ENCODE measurements around the gene PFKM. TPM values are rescaled to one million over a fixed set of nuclear protein-coding genes. Genes with fewer than 3 reads are reported as not detected.

Gene PFKM
- total RNA-seq, 1 donor from 2014 or later = 141 TPM

- Mint-ChIP-seq H3K9me3 (ENCODE audit: low read depth) (no peaks in the 10 kb centered on the region), H3K36me3 (ENCODE audit: insufficient read depth) (no peaks in the 10 kb centered on the region), H3K27me3 (no peaks in the 10 kb centered on the region), H3K4me3 (ENCODE audit: low read depth) (peak overlapping the region; percentile 98), H3K4me1 (ENCODE audit: low read depth) (peaks cover 28% of the 10 kb centered on the region), H3K27ac (peak overlapping the region; percentile 19)
- DNase-seq (ENCODE audit: low spot score, unreplicated experiment) = no peak
- TF ChIP-seq CTCF (IDR thresholded peaks at IDR 0.05; ENCODE audit: unreplicated experiment) = no peak
Measured at GRCh38 chr12:48104531-48104930, 14.6 kb upstream of the PFKM start.

GRCh38 chr12:48105321-48105866 lies 13.8 kb upstream of the PFKM start:
- no peak for TF ChIP-seq CTCF (IDR thresholded peaks at IDR 0.05; ENCODE audit: unreplicated experiment)
- H3K36me3 Mint-ChIP-seq (ENCODE audit: insufficient read depth) = no peaks in the 10 kb centered on the region
- H3K27ac Mint-ChIP-seq = peak overlapping the region; percentile 96
- no peak for DNase-seq (ENCODE audit: low spot score, unreplicated experiment)
- H3K27me3 Mint-ChIP-seq = no peaks in the 10 kb centered on the region
- no peaks in the 10 kb centered on the region for H3K9me3 Mint-ChIP-seq (ENCODE audit: low read depth)
- H3K4me1 Mint-ChIP-seq (ENCODE audit: low read depth) = peaks cover 28% of the 10 kb centered on the region
- H3K4me3 Mint-ChIP-seq (ENCODE audit: low read depth) = peak overlapping the region; percentile 98

GRCh38 chr12:48105867-48106680 lies 13.1 kb upstream of the PFKM start, which contains the start of gene SENP1:
SENP1 (minus strand) TSS chr12:48106079; CDS start chr12:48101472, 4,607 bp downstream.
- peak; percentile 22 for TF ChIP-seq CTCF (IDR thresholded peaks at IDR 0.05; ENCODE audit: unreplicated experiment)

GRCh38 chr12:48106681-48107613 lies 12.2 kb upstream of the PFKM start:
- no peaks in the 10 kb centered on the region for H3K9me3 Mint-ChIP-seq (ENCODE audit: low read depth)
- H3K4me3 Mint-ChIP-seq (ENCODE audit: low read depth) = peak overlapping the region; percentile 98
- H3K4me1 Mint-ChIP-seq (ENCODE audit: low read depth) = peaks cover 28% of the 10 kb centered on the region
- no peak for TF ChIP-seq CTCF (IDR thresholded peaks at IDR 0.05; ENCODE audit: unreplicated experiment)
- H3K27me3 Mint-ChIP-seq = no peaks in the 10 kb centered on the region
- H3K27ac Mint-ChIP-seq = peak overlapping the region; percentile 96
- DNase-seq (ENCODE audit: low spot score, unreplicated experiment) = no peak
- H3K36me3 Mint-ChIP-seq (ENCODE audit: insufficient read depth) = no peaks in the 10 kb centered on the region

More at GRCh38 chr12:48105867-48106680, 13.1 kb upstream of the PFKM start, which contains the start of gene SENP1:
- H3K9me3 Mint-ChIP-seq (ENCODE audit: low read depth) = no peaks in the 10 kb centered on the region
- peaks cover 28% of the 10 kb centered on the region for H3K4me1 Mint-ChIP-seq (ENCODE audit: low read depth)
- peak within 1 kb of the TSS; percentile 98 for H3K4me3 Mint-ChIP-seq (ENCODE audit: low read depth)
- no peaks in the 10 kb centered on the region for H3K36me3 Mint-ChIP-seq (ENCODE audit: insufficient read depth)
- DNase-seq (ENCODE audit: low spot score, unreplicated experiment) = peak; percentile 78
- no peaks in the 10 kb centered on the region for H3K27me3 Mint-ChIP-seq
- H3K27ac Mint-ChIP-seq = peak within 1 kb of the TSS; percentile 96

GRCh38 chr12:48109424-48109823 lies 9.7 kb upstream of the PFKM start:
- no peaks in the 10 kb centered on the region for H3K27me3 Mint-ChIP-seq
- no peak overlapping the region for H3K27ac Mint-ChIP-seq
- no peak for DNase-seq (ENCODE audit: low spot score, unreplicated experiment)
- no peaks in the 10 kb centered on the region for H3K9me3 Mint-ChIP-seq (ENCODE audit: low read depth)
- H3K4me3 Mint-ChIP-seq (ENCODE audit: low read depth) = no peak overlapping the region
- peaks cover 22% of the 10 kb centered on the region for H3K4me1 Mint-ChIP-seq (ENCODE audit: low read depth)
- no peaks in the 10 kb centered on the region for H3K36me3 Mint-ChIP-seq (ENCODE audit: insufficient read depth)
- no peak for TF ChIP-seq CTCF (IDR thresholded peaks at IDR 0.05; ENCODE audit: unreplicated experiment)

All from progenitor cell of endocrine pancreas (in vitro differentiated cells).